ENCODE results near the gene BCL11A. TPM values are rescaled to one million over a fixed set of nuclear protein-coding genes. Genes with fewer than 3 reads are reported as not detected.

BCL11A gene
- polyA plus RNA-seq, 3 donors = 8.7 to 15.6 (median 11.1) TPM

DNA sequence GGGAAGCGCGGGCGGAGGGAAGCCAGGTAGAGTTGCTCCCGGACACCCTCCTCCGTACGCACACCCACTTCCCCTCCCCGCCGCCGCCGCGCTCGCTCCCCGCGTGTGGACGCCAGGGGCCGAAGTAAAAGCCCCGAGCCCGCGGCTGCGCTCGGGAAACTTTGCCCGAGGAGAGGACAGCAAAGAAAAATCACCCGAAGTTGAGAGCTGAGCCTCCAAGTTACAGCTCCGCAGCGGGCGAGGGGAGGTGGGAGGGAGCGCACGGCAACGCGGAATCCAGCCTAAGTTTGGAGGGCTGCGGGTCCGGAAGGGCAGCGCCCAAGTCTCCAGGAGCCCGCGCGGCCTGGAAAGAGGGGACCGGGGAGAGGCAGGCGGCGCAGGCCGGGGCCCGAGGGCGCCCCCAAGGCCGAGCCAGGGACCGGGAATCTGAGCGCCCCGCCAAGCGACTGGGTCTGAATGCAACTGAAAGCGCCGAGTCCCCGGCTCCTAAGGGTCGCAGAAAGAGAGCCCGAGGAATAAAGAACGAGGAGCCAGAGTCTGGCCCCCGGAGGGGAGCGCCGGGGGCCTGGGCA lies 706 bp upstream of the BCL11A start:
- intact Hi-C loops (cut with micrococcal nuclease) = loop anchor here (5.0 to 10.0 kb wide), 4 partner anchors 37 to 1249 kb away; no protein-coding TSS in a partner anchor
- TF ChIP-seq, protein P1, sequence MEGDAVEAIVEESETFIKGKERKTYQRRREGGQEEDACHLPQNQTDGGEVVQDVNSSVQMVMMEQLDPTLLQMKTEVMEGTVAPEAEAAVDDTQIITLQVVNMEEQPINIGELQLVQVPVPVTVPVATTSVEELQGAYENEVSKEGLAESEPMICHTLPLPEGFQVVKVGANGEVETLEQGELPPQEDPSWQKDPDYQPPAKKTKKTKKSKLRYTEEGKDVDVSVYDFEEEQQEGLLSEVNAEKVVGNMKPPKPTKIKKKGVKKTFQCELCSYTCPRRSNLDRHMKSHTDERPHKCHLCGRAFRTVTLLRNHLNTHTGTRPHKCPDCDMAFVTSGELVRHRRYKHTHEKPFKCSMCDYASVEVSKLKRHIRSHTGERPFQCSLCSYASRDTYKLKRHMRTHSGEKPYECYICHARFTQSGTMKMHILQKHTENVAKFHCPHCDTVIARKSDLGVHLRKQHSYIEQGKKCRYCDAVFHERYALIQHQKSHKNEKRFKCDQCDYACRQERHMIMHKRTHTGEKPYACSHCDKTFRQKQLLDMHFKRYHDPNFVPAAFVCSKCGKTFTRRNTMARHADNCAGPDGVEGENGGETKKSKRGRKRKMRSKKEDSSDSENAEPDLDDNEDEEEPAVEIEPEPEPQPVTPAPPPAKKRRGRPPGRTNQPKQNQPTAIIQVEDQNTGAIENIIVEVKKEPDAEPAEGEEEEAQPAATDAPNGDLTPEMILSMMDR (IDR thresholded peaks at IDR 0.05) = no peak
- peaks cover 43% of the 10 kb centered on the region for H3K79me2 ChIP-seq (ENCODE audit: insufficient read depth, low read length)
- peaks cover 29 to 42% of the 10 kb centered on the region in 2 donors for H3K4me1 ChIP-seq (ENCODE audit: control insufficient read depth in 1 of 2, insufficient read depth in 2 of 2, low read length in 2 of 2)
- H3K27ac ChIP-seq (ENCODE audit: low read depth in 1 of 2, low read length in 2 of 2) = peak overlapping the region; percentile 67 to 77
- H3K4me2 ChIP-seq (replicated peaks; ENCODE audit: extremely low read depth, low read length, poor library complexity, severe bottlenecking) = peak overlapping the region; percentile 100
- H2AFZ ChIP-seq (ENCODE audit: insufficient read depth, low read depth, low read length, poor library complexity, severe bottlenecking) = peak overlapping the region; percentile 94
- peak overlapping the region; percentile 95 to 98 for H3K4me3 Mint-ChIP-seq
- under 1% methylated on average over 56 of the region's 56 CpGs for WGBS (ENCODE audit: insufficient coverage)
- no peaks in the 10 kb centered on the region for H3K36me3 ChIP-seq (replicated peaks in 1 of 2; ENCODE audit: control insufficient read depth in 1 of 2, insufficient read depth in 2 of 2, low read length in 2 of 2)
- peak overlapping the region; percentile 75 for H3K9ac ChIP-seq (ENCODE audit: insufficient read depth, low read length, poor library complexity, severe bottlenecking)
- peak overlapping the region; percentile 64 to 91 (median 82) for H3K4me3 ChIP-seq (replicated peaks in 1 of 3; ENCODE audit: low read depth in 2 of 3, low read length in 3 of 3)
- H3K9me3 Mint-ChIP-seq = peaks cover 0 to 2% (median 0%) of the 10 kb centered on the region in 7 donors
- DNase-seq = peak in 2 of 3 donors; percentile 37 to 59
- peak overlapping the region; percentile 73 to 88 (median 80) for H3K27ac Mint-ChIP-seq
- H3K4me1 Mint-ChIP-seq = peaks cover 30% of the 10 kb centered on the region
- peaks cover 0 to 1% (median 0%) of the 10 kb centered on the region in 3 donors for H3K27me3 Mint-ChIP-seq (ENCODE audit: low read depth in 3 of 3)
- no peaks in the 10 kb centered on the region for H3K27me3 ChIP-seq (ENCODE audit: control insufficient read depth in 2 of 2, insufficient read depth in 2 of 2, low read length in 2 of 2)
- no peaks in the 10 kb centered on the region for H3K36me3 Mint-ChIP-seq
- no peaks in the 10 kb centered on the region for H3K9me3 ChIP-seq (replicated peaks in 1 of 2; ENCODE audit: control insufficient read depth in 1 of 2, insufficient read depth in 1 of 2, low read length in 2 of 2)
- peaks cover 5% of the 10 kb centered on the region for H4K20me1 ChIP-seq (ENCODE audit: insufficient read depth, low read length)

DNA sequence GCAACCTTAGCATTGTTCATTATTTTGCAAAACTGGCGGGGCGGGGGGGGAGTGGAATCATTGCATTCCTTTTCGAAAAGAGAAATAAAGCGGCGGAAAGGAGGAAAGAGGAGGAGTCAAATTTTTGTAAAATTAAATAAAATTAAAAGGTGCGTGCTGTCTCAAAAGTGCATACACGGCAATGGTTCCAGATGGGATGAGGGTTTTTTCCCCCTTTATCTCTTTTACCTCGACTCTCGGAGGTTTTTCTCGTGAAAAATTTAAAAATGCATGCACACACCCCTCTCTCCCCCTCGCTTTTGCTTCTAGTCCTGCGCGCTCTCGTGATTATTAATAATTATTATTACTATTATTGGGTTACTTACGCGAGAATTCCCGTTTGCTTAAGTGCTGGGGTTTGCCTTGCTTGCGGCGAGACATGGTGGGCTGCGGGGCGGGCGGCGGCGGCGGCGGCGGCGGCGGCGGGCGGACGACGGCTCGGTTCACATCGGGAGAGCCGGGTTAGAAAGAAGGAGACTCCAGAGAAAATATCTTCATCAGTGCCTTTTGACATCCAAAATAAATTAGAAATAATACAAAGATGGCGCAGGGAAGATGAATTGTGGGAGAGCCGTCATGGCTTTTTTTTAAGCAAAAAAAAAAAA lies 481 bp downstream of the BCL11A start:
- Mint-ChIP-seq H3K27me3 (ENCODE audit: low read depth in 3 of 3) (peaks cover 0 to 1% (median 0%) of the 10 kb centered on the region in 3 donors), H3K4me3 (peak overlapping the region; percentile 95 to 98), H3K9me3 (peaks cover 0 to 3% (median 0%) of the 10 kb centered on the region in 7 donors), H3K4me1 (peaks cover 41% of the 10 kb centered on the region), H3K27ac (peak overlapping the region; percentile 78 to 96 (median 89)), H3K36me3 (no peaks in the 10 kb centered on the region)
- H4K20me1 ChIP-seq (ENCODE audit: insufficient read depth, low read length) = peaks cover 5% of the 10 kb centered on the region
- peak overlapping the region; percentile 100 for H3K4me2 ChIP-seq (replicated peaks; ENCODE audit: extremely low read depth, low read length, poor library complexity, severe bottlenecking)
- intact Hi-C loops (cut with micrococcal nuclease) = loop anchor here (5.0 to 10.0 kb wide), 4 partner anchors 36 to 1248 kb away; no protein-coding TSS in a partner anchor
- peaks cover 36 to 53% of the 10 kb centered on the region in 2 donors for H3K4me1 ChIP-seq (ENCODE audit: control insufficient read depth in 1 of 2, insufficient read depth in 2 of 2, low read length in 2 of 2)
- peak overlapping the region; percentile 64 to 91 (median 82) for H3K4me3 ChIP-seq (replicated peaks in 1 of 3; ENCODE audit: low read depth in 2 of 3, low read length in 3 of 3)
- H3K27ac ChIP-seq (ENCODE audit: low read depth in 1 of 2, low read length in 2 of 2) = peak overlapping the region; percentile 27 to 77
- WGBS (ENCODE audit: insufficient coverage) = 0% methylated on average over 14 of the region's 38 CpGs
- H3K9ac ChIP-seq (ENCODE audit: insufficient read depth, low read length, poor library complexity, severe bottlenecking) = peak overlapping the region; percentile 75
- no peak for DNase-seq
- H3K9me3 ChIP-seq (replicated peaks in 1 of 2; ENCODE audit: control insufficient read depth in 1 of 2, insufficient read depth in 1 of 2, low read length in 2 of 2) = no peaks in the 10 kb centered on the region
- H2AFZ ChIP-seq (ENCODE audit: insufficient read depth, low read depth, low read length, poor library complexity, severe bottlenecking) = peak overlapping the region; percentile 94
- peaks cover 54% of the 10 kb centered on the region for H3K79me2 ChIP-seq (ENCODE audit: insufficient read depth, low read length)
- no peaks in the 10 kb centered on the region for H3K36me3 ChIP-seq (replicated peaks in 1 of 2; ENCODE audit: control insufficient read depth in 1 of 2, insufficient read depth in 2 of 2, low read length in 2 of 2)
- TF ChIP-seq, protein P1 (IDR thresholded peaks at IDR 0.05) = no peak
- no peaks in the 10 kb centered on the region for H3K27me3 ChIP-seq (ENCODE audit: control insufficient read depth in 2 of 2, insufficient read depth in 2 of 2, low read length in 2 of 2)
